K562 (cell line): Measurements from ENCODE around the gene SAMM50. TPM values are rescaled to one million over a fixed set of nuclear protein-coding genes. Genes with fewer than 3 reads are reported as not detected.

Experiments used
- ATAC-seq: fragments of 200-7000 bp; cut with Tn5 transposase; 3 replicates; pipeline ENCODE4 v1.9.1; 2020; ENCODE audit warnings: moderate library complexity
- BruUV-seq: library from RNA; stranded (reverse); fragments of 400-500 nt; replicated peaks from 2 replicates; lab custom pipeline; 2021; lab: Mats Ljungman, UMichigan
- CTCF ChIA-PET: fragments of 300-600 bp; formaldehyde crosslinking; extraction: SDS; loops from one replicate; lab custom pipeline; 2021; ENCODE audit warnings: low intra/inter-chr PET ratio; lab: Yijun Ruan, JAX
- POLR2A ChIA-PET: fragments of 300-600, 350-650 bp; sonication (Branson Sonifier 250); formaldehyde crosslinking; extraction: SDS; loops from one replicate; lab custom pipeline; 2021; ENCODE audit warnings: antibody characterized with exemption, inconsistent platforms; lab: Yijun Ruan, JAX
- DNase-seq, 4 experiments: peaks; one replicate each; pipeline versions ENCODE4 v3.0.0 to v3.0.0-alpha.2; 2011 to 2018; ENCODE audit warnings: low spot score in 3 of 4, mixed read lengths in 3 of 4; ENCODE audit errors: extremely low read depth in 1 of 4
- FAIRE-seq: peaks from 2 replicates; lab custom pipeline; 2011; peaks lifted over from hg19 to GRCh38; lab: Jason Lieb, UNC
- H2AFZ ChIP-seq: 2 replicates; pipeline ENCODE4 v1.6.0; 2011; ENCODE audit warnings: low read depth, low read length, control low read depth, inconsistent platforms
- H3K27ac ChIP-seq: fragments of 200-600 bp; 3 replicates; pipeline ENCODE4 v1.8.0; 2011; ENCODE audit warnings: low read depth, mild to moderate bottlenecking, control low read depth, inconsistent platforms, low read length, moderate library complexity, mixed read lengths; ENCODE audit errors: extremely low read depth
- H3K27me3 ChIP-seq, 2 experiments: fragments of 300-600 bp in 1 of 2; 2 replicates in 1 of 2; 3 replicates in 1 of 2; pipeline versions ENCODE4 v1.6.0 to v1.8.0; 2011; ENCODE audit warnings: inconsistent platforms in 2 of 2, low read length in 2 of 2, mild to moderate bottlenecking in 1 of 2, mixed read lengths in 1 of 2, moderate library complexity in 1 of 2; ENCODE audit not compliant: control insufficient read depth in 2 of 2, insufficient read depth in 2 of 2
- H3K36me3 ChIP-seq: fragments of 300-600 bp; 3 replicates; pipeline ENCODE4 v1.8.0; 2011; ENCODE audit warnings: mild to moderate bottlenecking, low read length, inconsistent platforms; ENCODE audit not compliant: control insufficient read depth, insufficient read depth
- H3K4me1 ChIP-seq, 2 experiments: fragments of 200-600 bp in 1 of 2; replicated peaks in 1 of 2; 2 replicates in 1 of 2; 3 replicates in 1 of 2; pipeline versions ENCODE4 v1.5.1 to v1.8.0; 2011; ENCODE audit warnings: inconsistent platforms in 2 of 2, low read length in 2 of 2, mild to moderate bottlenecking in 1 of 2, mixed read lengths in 1 of 2, moderate library complexity in 1 of 2; ENCODE audit not compliant: control insufficient read depth in 2 of 2, insufficient read depth in 2 of 2
- H3K4me2 ChIP-seq: 2 replicates; pipeline ENCODE4 v1.6.1; 2011; ENCODE audit warnings: low read length, control low read depth, inconsistent platforms, mixed read lengths; ENCODE audit not compliant: insufficient read depth
- H3K4me3 ChIP-seq: fragments of 200-600 bp; sonication (generic), shearing (Covaris generic); 2 replicates; pipeline ENCODE4 v1.5.1; 2016; ENCODE audit warnings: control low read depth, inconsistent platforms
- H3K79me2 ChIP-seq: fragments of 200-600 bp; 3 replicates; pipeline ENCODE4 v1.8.0; 2011; ENCODE audit warnings: low read length, inconsistent platforms; ENCODE audit not compliant: control insufficient read depth, insufficient read depth
- H3K9ac ChIP-seq, 2 experiments: 2 replicates each; pipeline versions ENCODE4 v1.6.0 to v1.6.1; 2011; ENCODE audit warnings: low read depth in 2 of 2, low read length in 2 of 2, control low read depth in 1 of 2, inconsistent platforms in 1 of 2, mild to moderate bottlenecking in 1 of 2, mixed read lengths in 1 of 2; ENCODE audit not compliant: insufficient read depth in 1 of 2
- H3K9me1 ChIP-seq: one replicate; pipeline ENCODE4 v1.6.0; 2011; ENCODE audit warnings: inconsistent platforms, mild to moderate bottlenecking, low read length, moderate library complexity; ENCODE audit not compliant: control insufficient read depth, insufficient read depth
- H3K9me3 ChIP-seq: replicated peaks from 2 replicates; pipeline ENCODE4 v1.5.1; 2011; ENCODE audit warnings: low read depth, low read length, inconsistent platforms; ENCODE audit not compliant: control insufficient read depth, insufficient read depth
- H4K20me1 ChIP-seq: replicated peaks from 2 replicates; pipeline ENCODE4 v1.6.1; 2011; ENCODE audit warnings: low read length, inconsistent platforms, mixed read lengths; ENCODE audit not compliant: control insufficient read depth, insufficient read depth
- BDP1 ChIP-seq: IDR thresholded peaks from 3 replicates; pipeline ENCODE4 v1.6.1; 2011; ENCODE audit not compliant: insufficient read length, insufficient read depth
- ZNF668 ChIP-seq: fragments of 250-450 bp; sonication (Bioruptor Pico); IDR thresholded peaks from 2 replicates; pipeline ENCODE4 v1.8.0; 2022; ENCODE audit warnings: mild to moderate bottlenecking, inconsistent platforms
- WGBS: fragments of 100-300 bp; shearing (Covaris generic); methylation state at CpG from one replicate; pipeline ENCODE4 v1.1.6; 2016; ENCODE audit warnings: low coverage, mixed read lengths; ENCODE audit not compliant: insufficient coverage; ENCODE audit errors: missing lambda C conversion rate; 5-methylcytosine and 5-hydroxymethylcytosine counted together
- in situ Hi-C: fragments of 300-500 bp; cut with MboI; formaldehyde crosslinking; loops from 4 replicates; pipeline ENCODE4 v1.15.0; 2018; ENCODE audit warnings: inconsistent platforms, mixed read lengths
- intact Hi-C: fragments of 100-400 bp; cut with micrococcal nuclease; formaldehyde crosslinking; loops from 2 replicates; pipeline ENCODE4 v1.14.2; 2022
- polyA plus RNA-seq, 8 experiments: library from polyadenylated mRNA; depleted of rRNA in 4 of 8; stranded (reverse) in 5 of 8; unstranded in 3 of 8; fragments of >200 nt; fragmentation: Nextera tagmentation in 2 of 8; fragmentation: Illumina TruSeq in 1 of 8; extraction: Ambion mirVana in 2 of 8; extraction: Trizol in 1 of 8; gene quantifications; 2 replicates each; pipeline versions ENCODE4 v1.2.1 to v1.2.3, GENCODE V29; 2011 to 2014; ENCODE audit warnings: inconsistent platforms in 1 of 8, missing spikeins in 1 of 8
- total RNA-seq, 7 experiments: library from RNA; depleted of rRNA in 6 of 7; stranded (reverse); fragments of >200 nt in 6 of 7; fragmentation: Illumina TruSeq in 2 of 7; extraction: Trizol in 2 of 7; gene quantifications; 2 replicates each; pipeline versions ENCODE4 v1.2.1 to v1.2.3, GENCODE V29; 2011 to 2021; ENCODE audit warnings: low replicate concordance in 1 of 7
- TF ChIP-seq, protein P1 (sequence below): IDR thresholded peaks from 2 replicates; pipeline ENCODE4 v1.6.1; 2014; ENCODE audit warnings: antibody characterized with exemption
- TF ChIP-seq, protein P2 (sequence below), 2 experiments: IDR thresholded peaks; 2 replicates each; pipeline ENCODE4 v1.6.1; 2011; ENCODE audit warnings: borderline replicate concordance in 1 of 2, control low read depth in 1 of 2, low read depth in 1 of 2, low read length in 1 of 2, mild to moderate bottlenecking in 1 of 2, mixed read lengths in 1 of 2, moderate library complexity in 1 of 2; ENCODE audit not compliant: insufficient read depth in 1 of 2, insufficient read length in 1 of 2, poor library complexity in 1 of 2, severe bottlenecking in 1 of 2; ENCODE audit errors: extremely low read depth in 1 of 2
- TF ChIP-seq, protein P3 (sequence below): fragments of 250-450 bp; sonication (Bioruptor Pico); IDR thresholded peaks from 2 replicates; pipeline ENCODE4 v1.8.0; 2021; ENCODE audit warnings: borderline replicate concordance, mild to moderate bottlenecking, moderate library complexity; ENCODE audit not compliant: poor library complexity, severe bottlenecking
- TF ChIP-seq, protein P4 (sequence below), 2 experiments: fragments of 450-650 bp; IDR thresholded peaks; 2 replicates each; pipeline ENCODE4 v1.6.1; 2016; ENCODE audit warnings: mild to moderate bottlenecking in 2 of 2, borderline replicate concordance in 1 of 2, low read depth in 1 of 2, moderate library complexity in 1 of 2

Gene SAMM50
- total and polyA plus RNA-seq, 9 of the 15 experiments (the other 6 are each of a cell fraction or from before 2014, with no cell fraction given): 14.6 to 49.3 (median 38.1) TPM

DNA sequence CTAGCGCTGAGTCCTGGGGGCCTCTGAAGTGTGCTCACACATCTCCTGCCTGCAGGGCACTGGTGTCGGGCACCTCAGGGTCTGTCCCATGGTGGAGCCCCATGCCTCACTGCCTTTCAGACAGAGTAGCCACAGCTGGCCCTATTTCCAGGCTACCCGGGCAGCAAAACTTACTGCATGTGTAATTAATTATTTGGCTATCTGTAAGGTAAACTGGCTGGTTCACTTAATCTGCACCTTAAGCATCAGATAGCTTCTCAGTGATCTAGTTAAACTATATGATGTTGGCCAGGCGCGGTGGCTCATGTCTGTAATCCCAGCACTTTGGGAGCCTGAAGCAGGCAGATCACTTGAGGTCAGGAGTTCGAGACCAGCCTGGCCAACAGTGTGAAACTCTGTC, 26.3 kb upstream of the SAMM50 start (continued):
- TF ChIP-seq, protein P1, sequence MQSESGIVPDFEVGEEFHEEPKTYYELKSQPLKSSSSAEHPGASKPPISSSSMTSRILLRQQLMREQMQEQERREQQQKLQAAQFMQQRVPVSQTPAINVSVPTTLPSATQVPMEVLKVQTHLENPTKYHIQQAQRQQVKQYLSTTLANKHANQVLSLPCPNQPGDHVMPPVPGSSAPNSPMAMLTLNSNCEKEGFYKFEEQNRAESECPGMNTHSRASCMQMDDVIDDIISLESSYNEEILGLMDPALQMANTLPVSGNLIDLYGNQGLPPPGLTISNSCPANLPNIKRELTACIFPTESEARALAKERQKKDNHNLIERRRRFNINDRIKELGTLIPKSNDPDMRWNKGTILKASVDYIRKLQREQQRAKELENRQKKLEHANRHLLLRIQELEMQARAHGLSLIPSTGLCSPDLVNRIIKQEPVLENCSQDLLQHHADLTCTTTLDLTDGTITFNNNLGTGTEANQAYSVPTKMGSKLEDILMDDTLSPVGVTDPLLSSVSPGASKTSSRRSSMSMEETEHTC: no peak
- TF ChIP-seq BDP1: no peak
- TF ChIP-seq, all 486 proteins: peak for 0

DNA sequence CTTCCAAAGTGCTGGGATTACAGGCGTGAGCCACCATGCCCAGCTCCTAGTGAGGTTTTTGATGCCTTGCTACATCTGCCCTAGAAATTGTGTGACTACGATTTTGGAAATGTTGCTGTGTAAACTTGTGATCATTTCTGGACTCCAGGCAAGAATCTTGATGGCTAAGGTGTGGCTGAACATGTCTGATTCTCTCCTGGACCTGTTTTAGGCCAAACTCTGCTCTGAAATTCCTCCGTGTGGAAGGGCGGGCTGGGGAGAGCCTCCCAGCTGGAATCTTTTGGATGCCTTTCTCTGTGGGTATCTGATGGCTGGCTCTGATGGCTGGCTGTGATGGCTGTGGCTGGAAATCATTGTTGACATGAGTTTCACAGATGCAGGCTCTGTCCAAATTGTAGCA, 23.5 kb upstream of the SAMM50 start:
- no peak overlapping the region for H3K27ac ChIP-seq
- BruUV-seq: no TSS peak
- no peaks in the 10 kb centered on the region for H3K4me1 ChIP-seq
- POLR2A ChIA-PET: interaction anchor here (0.6 to 1.0 kb wide), 3 partner anchors 8 to 52 kb away, joined by 3 to 4 read pairs (median 3); partner anchors contain the start of gene PNPLA3
- FAIRE-seq (no peak), ATAC-seq (no peak), DNase-seq (no peak)
- no peaks in the 10 kb centered on the region for H3K9me1 ChIP-seq
- intact Hi-C loops: no loop called here
- in situ Hi-C loops: no loop called here
- H3K4me3 ChIP-seq: no peak overlapping the region
- H3K4me2 ChIP-seq: no peak overlapping the region
- H3K9ac ChIP-seq: no peak overlapping the region
- no peaks in the 10 kb centered on the region for H3K9me3 ChIP-seq
- WGBS: 0% methylated on average over 4 of the region's 4 CpGs
- H4K20me1 ChIP-seq: no peaks in the 10 kb centered on the region
- no peak overlapping the region for H2AFZ ChIP-seq
- CTCF ChIA-PET: no interaction called here
- H3K27me3 ChIP-seq: peaks cover 18 to 37% of the 10 kb centered on the region in 2 experiments; a peak in 4 of 5 replicates
- H3K79me2 ChIP-seq: no peaks in the 10 kb centered on the region
- H3K36me3 ChIP-seq: no peaks in the 10 kb centered on the region
- no peak for TF ChIP-seq ZNF668 (CRISPR knock-in tag)
- TF ChIP-seq, protein P2, sequence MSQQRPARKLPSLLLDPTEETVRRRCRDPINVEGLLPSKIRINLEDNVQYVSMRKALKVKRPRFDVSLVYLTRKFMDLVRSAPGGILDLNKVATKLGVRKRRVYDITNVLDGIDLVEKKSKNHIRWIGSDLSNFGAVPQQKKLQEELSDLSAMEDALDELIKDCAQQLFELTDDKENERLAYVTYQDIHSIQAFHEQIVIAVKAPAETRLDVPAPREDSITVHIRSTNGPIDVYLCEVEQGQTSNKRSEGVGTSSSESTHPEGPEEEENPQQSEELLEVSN (IDR thresholded peaks at IDR 0.05; ENCODE audit: borderline replicate concordance in 1 of 2, extremely low read depth in 1 of 2, insufficient read depth in 1 of 2, insufficient read length in 1 of 2, low read depth in 1 of 2, low read length in 1 of 2, poor library complexity in 1 of 2, severe bottlenecking in 1 of 2): no peak
- TF ChIP-seq, protein P3, sequence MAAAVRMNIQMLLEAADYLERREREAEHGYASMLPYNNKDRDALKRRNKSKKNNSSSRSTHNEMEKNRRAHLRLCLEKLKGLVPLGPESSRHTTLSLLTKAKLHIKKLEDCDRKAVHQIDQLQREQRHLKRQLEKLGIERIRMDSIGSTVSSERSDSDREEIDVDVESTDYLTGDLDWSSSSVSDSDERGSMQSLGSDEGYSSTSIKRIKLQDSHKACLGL (CRISPR knock-in tag): no peak
- TF ChIP-seq, protein P4, sequence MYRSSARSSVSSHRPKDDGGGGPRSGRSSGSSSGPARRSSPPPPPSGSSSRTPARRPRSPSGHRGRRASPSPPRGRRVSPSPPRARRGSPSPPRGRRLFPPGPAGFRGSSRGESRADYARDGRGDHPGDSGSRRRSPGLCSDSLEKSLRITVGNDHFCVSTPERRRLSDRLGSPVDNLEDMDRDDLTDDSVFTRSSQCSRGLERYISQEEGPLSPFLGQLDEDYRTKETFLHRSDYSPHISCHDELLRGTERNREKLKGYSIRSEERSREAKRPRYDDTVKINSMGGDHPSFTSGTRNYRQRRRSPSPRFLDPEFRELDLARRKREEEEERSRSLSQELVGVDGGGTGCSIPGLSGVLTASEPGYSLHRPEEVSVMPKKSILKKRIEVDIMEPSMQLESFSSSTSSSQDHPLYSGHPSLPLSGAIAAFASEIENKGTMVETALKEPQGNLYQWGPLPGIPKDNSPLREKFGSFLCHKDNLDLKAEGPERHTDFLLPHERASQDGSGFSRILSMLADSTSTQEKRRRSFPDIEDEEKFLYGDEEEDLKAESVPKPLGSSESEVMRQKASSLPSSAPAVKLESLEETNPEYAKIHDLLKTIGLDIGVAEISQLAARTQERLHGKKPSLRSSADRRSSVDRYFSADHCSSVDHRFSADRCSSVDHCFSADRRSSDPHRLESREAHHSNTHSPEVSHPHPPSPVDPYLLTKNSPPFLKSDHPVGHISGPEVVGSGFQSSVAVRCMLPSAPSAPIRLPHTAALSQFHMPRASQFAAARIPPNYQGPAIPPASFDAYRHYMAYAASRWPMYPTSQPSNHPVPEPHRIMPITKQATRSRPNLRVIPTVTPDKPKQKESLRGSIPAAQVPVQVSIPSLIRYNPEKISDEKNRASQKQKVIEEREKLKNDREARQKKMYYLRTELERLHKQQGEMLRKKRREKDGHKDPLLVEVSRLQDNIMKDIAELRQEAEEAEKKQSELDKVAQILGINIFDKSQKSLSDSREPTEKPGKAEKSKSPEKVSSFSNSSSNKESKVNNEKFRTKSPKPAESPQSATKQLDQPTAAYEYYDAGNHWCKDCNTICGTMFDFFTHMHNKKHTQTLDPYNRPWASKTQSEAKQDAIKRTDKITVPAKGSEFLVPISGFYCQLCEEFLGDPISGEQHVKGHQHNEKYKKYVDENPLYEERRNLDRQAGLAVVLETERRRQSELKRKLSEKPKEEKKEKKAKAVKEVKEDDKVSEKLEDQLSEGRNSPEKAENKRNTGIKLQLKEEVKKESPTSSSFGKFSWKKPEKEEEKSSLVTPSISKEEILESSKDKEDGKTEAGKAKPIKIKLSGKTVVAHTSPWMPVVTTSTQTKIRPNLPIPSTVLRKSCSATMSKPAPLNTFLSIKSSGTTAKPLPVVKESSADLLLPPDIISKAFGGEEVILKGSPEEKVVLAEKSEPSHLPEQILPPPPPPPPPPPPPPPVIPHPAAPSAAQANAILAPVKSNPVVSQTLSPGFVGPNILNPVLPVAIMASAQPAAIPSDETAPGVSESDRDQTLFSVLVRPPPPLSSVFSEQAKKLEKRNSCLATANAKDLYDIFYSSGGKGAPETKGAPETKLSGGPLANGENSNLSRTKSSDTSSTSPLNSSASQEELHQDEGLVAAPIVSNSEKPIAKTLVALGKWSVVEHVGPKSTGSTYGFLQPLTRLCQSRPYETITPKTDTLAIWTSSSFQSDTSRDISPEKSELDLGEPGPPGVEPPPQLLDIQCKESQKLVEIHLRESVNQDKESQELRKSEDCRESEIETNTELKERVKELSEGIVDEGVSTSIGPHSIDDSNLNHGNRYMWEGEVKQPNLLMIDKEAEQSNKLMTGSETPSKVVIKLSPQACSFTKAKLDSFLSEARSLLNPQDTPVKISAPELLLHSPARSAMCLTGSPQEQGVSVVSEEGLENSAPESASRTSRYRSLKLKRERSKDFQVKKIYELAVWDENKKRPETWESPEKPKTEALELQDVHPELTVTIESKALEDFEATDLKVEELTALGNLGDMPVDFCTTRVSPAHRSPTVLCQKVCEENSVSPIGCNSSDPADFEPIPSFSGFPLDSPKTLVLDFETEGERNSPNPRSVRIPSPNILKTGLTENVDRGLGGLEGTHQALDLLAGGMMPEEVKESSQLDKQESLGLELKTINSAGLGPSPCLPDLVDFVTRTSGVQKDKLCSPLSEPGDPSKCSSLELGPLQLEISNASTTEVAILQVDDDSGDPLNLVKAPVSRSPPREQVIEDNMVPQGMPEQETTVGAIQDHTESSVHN (IDR thresholded peaks at IDR 0.05; ENCODE audit: borderline replicate concordance in 1 of 2, low read depth in 1 of 2): no peak
